NB4 (cell line): ENCODE results near the gene TPCN1.

Experiments
- MYC ChIP-seq: IDR thresholded peaks from 2 replicates; pipeline ENCODE4 v1.6.1; 2011; ENCODE audit warnings: low read depth, low read length
- POLR2A ChIP-seq: IDR thresholded peaks from 2 replicates; pipeline ENCODE4 v1.6.1; 2011; ENCODE audit warnings: mild to moderate bottlenecking; ENCODE audit not compliant: insufficient read length; ENCODE audit errors: extremely low read depth
- TF ChIP-seq, protein P1 (sequence below): IDR thresholded peaks from one replicate; pipeline ENCODE4 v1.5.1; 2012; ENCODE audit warnings: low read depth, low read length

DNA sequence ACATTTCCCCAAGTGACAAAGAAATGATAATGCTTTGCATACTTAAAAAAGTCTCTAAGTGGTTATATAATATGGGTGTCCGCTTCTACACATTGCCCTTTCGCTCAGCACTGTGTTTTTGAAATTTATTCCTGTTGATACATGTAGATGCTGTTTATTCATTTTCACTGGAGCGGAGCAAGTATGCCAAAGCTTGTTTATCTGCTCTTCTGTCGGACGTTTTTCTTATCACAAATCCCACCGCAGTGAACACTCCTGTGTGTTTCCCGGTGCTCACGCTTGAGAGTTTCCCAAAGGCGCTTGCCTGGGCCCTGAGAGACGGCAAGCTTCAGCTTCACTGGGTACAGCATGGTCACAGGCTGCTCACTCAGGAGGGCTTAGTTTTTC, 50.2 kb downstream of the TPCN1 start:
- TF ChIP-seq, protein P1, sequence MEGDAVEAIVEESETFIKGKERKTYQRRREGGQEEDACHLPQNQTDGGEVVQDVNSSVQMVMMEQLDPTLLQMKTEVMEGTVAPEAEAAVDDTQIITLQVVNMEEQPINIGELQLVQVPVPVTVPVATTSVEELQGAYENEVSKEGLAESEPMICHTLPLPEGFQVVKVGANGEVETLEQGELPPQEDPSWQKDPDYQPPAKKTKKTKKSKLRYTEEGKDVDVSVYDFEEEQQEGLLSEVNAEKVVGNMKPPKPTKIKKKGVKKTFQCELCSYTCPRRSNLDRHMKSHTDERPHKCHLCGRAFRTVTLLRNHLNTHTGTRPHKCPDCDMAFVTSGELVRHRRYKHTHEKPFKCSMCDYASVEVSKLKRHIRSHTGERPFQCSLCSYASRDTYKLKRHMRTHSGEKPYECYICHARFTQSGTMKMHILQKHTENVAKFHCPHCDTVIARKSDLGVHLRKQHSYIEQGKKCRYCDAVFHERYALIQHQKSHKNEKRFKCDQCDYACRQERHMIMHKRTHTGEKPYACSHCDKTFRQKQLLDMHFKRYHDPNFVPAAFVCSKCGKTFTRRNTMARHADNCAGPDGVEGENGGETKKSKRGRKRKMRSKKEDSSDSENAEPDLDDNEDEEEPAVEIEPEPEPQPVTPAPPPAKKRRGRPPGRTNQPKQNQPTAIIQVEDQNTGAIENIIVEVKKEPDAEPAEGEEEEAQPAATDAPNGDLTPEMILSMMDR: no peak
- TF ChIP-seq MYC (no peak), POLR2A (no peak)
